ENCODE measurements around the gene ZNF236. TPM values are rescaled to one million over a fixed set of nuclear protein-coding genes. Genes with fewer than 3 reads are reported as not detected.

The ZNF236 gene
- total and polyA plus RNA-seq, 2 experiments from 2014 or later, result 7.4 to 8.2 TPM

DNA sequence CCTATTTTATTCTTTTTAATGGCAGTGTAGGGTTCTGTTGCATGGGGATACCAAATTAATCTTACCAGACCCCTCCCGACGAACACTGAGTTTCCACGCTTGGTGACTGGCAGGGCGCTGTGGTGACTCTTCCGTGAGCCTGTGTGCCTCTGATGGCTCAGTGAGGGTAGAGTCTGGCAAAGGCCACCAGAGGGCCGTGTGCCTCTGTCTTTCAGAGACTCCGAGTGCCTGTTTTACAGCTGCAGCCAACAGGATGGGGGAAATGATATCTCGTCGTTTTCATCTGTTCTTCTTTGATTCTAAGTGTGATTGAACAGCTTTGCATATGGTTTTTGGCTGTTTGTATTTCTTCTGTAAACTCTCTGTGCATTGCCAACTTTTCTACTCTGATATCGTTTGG lies 99.8 kb downstream of the ZNF236 start:
- no peaks in the 10 kb centered on the region for H4K20me1 ChIP-seq (ENCODE audit: insufficient read depth, poor library complexity, severe bottlenecking)
- no peak overlapping the region for H2AFZ ChIP-seq
- no peak overlapping the region for H3K27ac ChIP-seq
- no peaks in the 10 kb centered on the region for H3K4me1 ChIP-seq (ENCODE audit: insufficient read depth)
- H3K9me3 ChIP-seq (ENCODE audit: low read depth), result no peaks in the 10 kb centered on the region
- 50% methylated on average over 10 of the region's 10 CpGs for WGBS (ENCODE audit: low lambda C conversion rate, missing lambda C conversion rate)
- TF ChIP-seq CTCF (IDR thresholded peaks at IDR 0.05; ENCODE audit: poor library complexity) (peak; percentile 57), EZH2phosphoT487 (IDR thresholded peaks at IDR 0.05; ENCODE audit: low read depth, severe bottlenecking, unreplicated experiment) (no peak)
- peak; percentile 61 for DNase-seq (ENCODE audit: low spot score)
- no peaks in the 10 kb centered on the region for H3K27me3 ChIP-seq
- no peak overlapping the region for H3K4me3 ChIP-seq
- H3K4me2 ChIP-seq, result no peak overlapping the region
- no peaks in the 10 kb centered on the region for H3K9me2 ChIP-seq (replicated peaks; ENCODE audit: insufficient read depth)
- H3K79me2 ChIP-seq, result no peaks in the 10 kb centered on the region
- H3K36me3 ChIP-seq (replicated peaks; ENCODE audit: insufficient read depth, low read depth), result no peaks in the 10 kb centered on the region

DNA sequence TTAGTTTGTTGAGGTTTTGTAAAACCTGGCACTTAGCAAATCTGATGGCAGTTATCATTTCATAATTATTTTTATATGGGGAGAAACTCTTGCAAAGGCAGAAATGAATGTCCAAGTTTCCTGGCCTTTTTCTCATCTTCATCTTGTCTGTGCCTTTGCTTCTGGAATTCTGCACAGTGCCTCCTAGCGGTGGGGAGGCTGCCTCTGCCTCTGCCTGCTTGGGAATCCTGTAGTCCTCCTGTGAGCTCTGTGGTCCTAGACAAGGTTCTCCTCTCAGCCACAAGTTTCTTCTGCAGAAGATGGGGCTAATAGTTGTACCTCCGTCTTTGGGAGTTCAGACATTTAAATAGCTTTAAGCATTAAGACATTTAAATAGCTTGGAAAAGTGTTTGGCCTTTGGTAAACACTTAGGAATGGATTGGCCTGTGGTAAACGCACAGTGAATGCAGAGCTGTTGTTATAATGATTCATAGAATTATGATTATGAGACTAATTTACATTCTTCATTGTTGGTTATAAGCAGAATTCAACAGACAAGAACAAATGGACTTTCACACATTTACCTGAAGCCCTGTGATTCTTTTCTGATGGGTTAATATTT lies 101.2 kb downstream of the ZNF236 start:
- no peak overlapping the region for H3K4me2 ChIP-seq
- no peak overlapping the region for H3K4me3 ChIP-seq
- TF ChIP-seq EZH2 (IDR thresholded peaks at IDR 0.05; ENCODE audit: borderline replicate concordance), result no peak
- TF ChIP-seq CTCF (IDR thresholded peaks at IDR 0.05; ENCODE audit: poor library complexity), result peak; percentile 46
- no peak for TF ChIP-seq EZH2phosphoT487 (IDR thresholded peaks at IDR 0.05; ENCODE audit: low read depth, severe bottlenecking, unreplicated experiment)
- H3K4me1 ChIP-seq (ENCODE audit: insufficient read depth), result no peaks in the 10 kb centered on the region
- no peak overlapping the region for H3K27ac ChIP-seq
- H3K9me3 ChIP-seq (ENCODE audit: low read depth), result no peaks in the 10 kb centered on the region
- DNase-seq (ENCODE audit: low spot score), result peak; percentile 21
- no peaks in the 10 kb centered on the region for H4K20me1 ChIP-seq (ENCODE audit: insufficient read depth, poor library complexity, severe bottlenecking)
- H3K27me3 ChIP-seq, result no peaks in the 10 kb centered on the region
- WGBS (ENCODE audit: low lambda C conversion rate, missing lambda C conversion rate), result 72% methylated on average over 3 of the region's 3 CpGs
- H3K79me2 ChIP-seq, result no peaks in the 10 kb centered on the region
- H3K36me3 ChIP-seq (replicated peaks; ENCODE audit: insufficient read depth, low read depth), result no peaks in the 10 kb centered on the region
- no peak overlapping the region for H2AFZ ChIP-seq
- H3K9me2 ChIP-seq (replicated peaks; ENCODE audit: insufficient read depth), result no peaks in the 10 kb centered on the region

DNA sequence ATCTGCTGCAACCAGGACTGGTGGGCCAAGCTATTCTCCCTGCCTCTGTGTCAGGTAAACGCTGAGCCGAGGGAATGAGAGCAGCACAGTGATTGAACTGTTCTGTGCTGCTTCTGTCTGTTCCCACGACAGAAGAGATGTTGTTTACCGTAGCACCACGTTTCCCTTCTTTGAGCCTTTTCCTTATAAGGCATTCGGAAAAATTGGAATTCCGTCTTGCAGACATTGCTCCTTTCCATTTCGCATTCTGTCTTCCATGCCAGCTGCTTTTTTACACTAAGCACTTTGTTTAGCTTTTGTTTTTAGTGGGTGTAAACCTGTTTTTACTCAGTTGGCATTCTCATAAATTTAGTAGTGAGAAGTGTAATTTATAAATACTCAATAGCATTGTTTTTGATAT lies 103.1 kb downstream of the ZNF236 start:
- no peaks in the 10 kb centered on the region for H3K4me1 ChIP-seq (ENCODE audit: insufficient read depth)
- TF ChIP-seq EZH2phosphoT487 (IDR thresholded peaks at IDR 0.05; ENCODE audit: low read depth, severe bottlenecking, unreplicated experiment) (no peak), EZH2 (IDR thresholded peaks at IDR 0.05; ENCODE audit: borderline replicate concordance) (no peak)
- no peak overlapping the region for H3K4me2 ChIP-seq
- H3K4me3 ChIP-seq, result no peak overlapping the region
- H3K79me2 ChIP-seq, result no peaks in the 10 kb centered on the region
- no peaks in the 10 kb centered on the region for H4K20me1 ChIP-seq (ENCODE audit: insufficient read depth, poor library complexity, severe bottlenecking)
- no peaks in the 10 kb centered on the region for H3K9me3 ChIP-seq (ENCODE audit: low read depth)
- H3K27me3 ChIP-seq, result no peaks in the 10 kb centered on the region
- H3K27ac ChIP-seq, result no peak overlapping the region
- H2AFZ ChIP-seq, result no peak overlapping the region
- H3K9me2 ChIP-seq (replicated peaks; ENCODE audit: insufficient read depth), result no peaks in the 10 kb centered on the region
- H3K36me3 ChIP-seq (replicated peaks; ENCODE audit: insufficient read depth, low read depth), result no peaks in the 10 kb centered on the region
- DNase-seq (ENCODE audit: low spot score), result no peak
- 93% methylated on average over 8 of the region's 8 CpGs for WGBS (ENCODE audit: low lambda C conversion rate, missing lambda C conversion rate)

- H3K79me2 ChIP-seq, result no peaks in the 10 kb centered on the region
- no peaks in the 10 kb centered on the region for H3K4me1 ChIP-seq (ENCODE audit: insufficient read depth)
- H3K27me3 ChIP-seq, result no peaks in the 10 kb centered on the region
- H3K36me3 ChIP-seq (replicated peaks; ENCODE audit: insufficient read depth, low read depth), result no peaks in the 10 kb centered on the region
- DNase-seq (ENCODE audit: low spot score), result no peak
- no peak overlapping the region for H3K4me3 ChIP-seq
- no peaks in the 10 kb centered on the region for H4K20me1 ChIP-seq (ENCODE audit: insufficient read depth, poor library complexity, severe bottlenecking)
- H3K27ac ChIP-seq, result no peak overlapping the region
- H3K4me2 ChIP-seq, result no peak overlapping the region
- no peaks in the 10 kb centered on the region for H3K9me3 ChIP-seq (ENCODE audit: low read depth)
- no peaks in the 10 kb centered on the region for H3K9me2 ChIP-seq (replicated peaks; ENCODE audit: insufficient read depth)
- TF ChIP-seq EZH2 (IDR thresholded peaks at IDR 0.05; ENCODE audit: borderline replicate concordance), result no peak
- no peak for TF ChIP-seq EZH2phosphoT487 (IDR thresholded peaks at IDR 0.05; ENCODE audit: low read depth, severe bottlenecking, unreplicated experiment)
- no peak for TF ChIP-seq CTCF (IDR thresholded peaks at IDR 0.05; ENCODE audit: poor library complexity)
- H2AFZ ChIP-seq, result no peak overlapping the region
- WGBS (ENCODE audit: low lambda C conversion rate, missing lambda C conversion rate), result 96% methylated on average over 6 of the region's 6 CpGs
These were observed 104.9 kb downstream of the ZNF236 start for GRCh38 chr18:76927223-76927725.
